T-helper 2 cell treated with Interferon-gamma antibody and Interleukin-4, amounts not matched to agents 100 ng/mL and 5 ng/mL, for 36 hours (primary cell): Measurements from ENCODE around the gene GPR55. TPM values are rescaled to one million over a fixed set of nuclear protein-coding genes. Genes with fewer than 3 reads are reported as not detected.
"Not testable (repeated sequence)": the region's sequence is repeated elsewhere in the genome, so short reads cannot be mapped to it uniquely, and the experiment has no call there.

Experiments used
- intact Hi-C: fragments of 100-400 bp; cut with micrococcal nuclease; formaldehyde crosslinking; loops from one replicate; pipeline ENCODE4 v1.15.1; 2023
- total RNA-seq: library from RNA; stranded (reverse); gene quantifications from 2 replicates; pipeline ENCODE4 v1.2.3, GENCODE V29; 2022

The GPR55 gene
- total RNA-seq, 1 donor from 2014 or later, result 4.3 TPM

DNA sequence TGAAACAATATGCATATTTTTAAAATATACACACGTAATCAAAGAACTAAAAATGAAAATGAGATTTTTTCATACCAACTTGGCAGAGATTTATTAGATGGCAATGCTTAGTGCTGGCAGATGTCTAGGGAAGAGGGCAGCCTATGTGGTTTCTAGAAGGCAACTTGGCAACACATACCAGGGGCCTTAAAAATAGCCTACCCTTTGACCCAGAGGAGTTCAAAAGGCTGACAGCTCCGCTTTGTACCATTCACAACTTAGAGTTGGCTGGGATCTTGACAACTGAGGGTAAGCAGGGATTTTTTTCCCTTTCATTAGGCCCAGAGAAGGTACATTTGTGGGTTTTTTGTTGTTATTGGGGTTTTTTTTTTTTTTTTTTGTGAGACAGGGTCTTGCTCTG, 26.4 kb upstream of the GPR55 start:
- intact Hi-C loops, result no loop called here

DNA sequence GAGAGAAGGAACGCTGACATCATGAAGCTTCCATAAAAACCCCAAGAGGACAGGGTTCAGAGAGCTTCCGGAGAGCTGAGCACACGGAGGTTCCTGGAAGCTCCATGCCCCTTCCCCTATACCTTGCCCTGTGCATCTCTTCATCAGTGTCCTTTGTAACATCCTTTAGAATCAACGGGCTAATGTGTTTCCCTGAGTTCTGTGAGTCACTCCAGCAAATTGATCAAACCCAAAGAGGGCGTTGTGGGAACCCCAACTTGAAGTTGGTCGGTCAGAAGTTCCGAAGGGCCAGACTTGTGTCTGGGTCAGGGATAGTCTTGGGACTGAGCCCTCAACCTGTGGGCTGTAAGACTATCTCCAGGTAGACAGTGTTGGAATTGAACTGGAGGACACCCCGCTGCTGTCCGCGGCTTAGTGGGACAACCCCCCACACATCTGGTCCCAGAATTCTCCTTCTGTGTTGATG, 25.9 kb upstream of the GPR55 start:
- intact Hi-C loops, result no loop called here

DNA sequence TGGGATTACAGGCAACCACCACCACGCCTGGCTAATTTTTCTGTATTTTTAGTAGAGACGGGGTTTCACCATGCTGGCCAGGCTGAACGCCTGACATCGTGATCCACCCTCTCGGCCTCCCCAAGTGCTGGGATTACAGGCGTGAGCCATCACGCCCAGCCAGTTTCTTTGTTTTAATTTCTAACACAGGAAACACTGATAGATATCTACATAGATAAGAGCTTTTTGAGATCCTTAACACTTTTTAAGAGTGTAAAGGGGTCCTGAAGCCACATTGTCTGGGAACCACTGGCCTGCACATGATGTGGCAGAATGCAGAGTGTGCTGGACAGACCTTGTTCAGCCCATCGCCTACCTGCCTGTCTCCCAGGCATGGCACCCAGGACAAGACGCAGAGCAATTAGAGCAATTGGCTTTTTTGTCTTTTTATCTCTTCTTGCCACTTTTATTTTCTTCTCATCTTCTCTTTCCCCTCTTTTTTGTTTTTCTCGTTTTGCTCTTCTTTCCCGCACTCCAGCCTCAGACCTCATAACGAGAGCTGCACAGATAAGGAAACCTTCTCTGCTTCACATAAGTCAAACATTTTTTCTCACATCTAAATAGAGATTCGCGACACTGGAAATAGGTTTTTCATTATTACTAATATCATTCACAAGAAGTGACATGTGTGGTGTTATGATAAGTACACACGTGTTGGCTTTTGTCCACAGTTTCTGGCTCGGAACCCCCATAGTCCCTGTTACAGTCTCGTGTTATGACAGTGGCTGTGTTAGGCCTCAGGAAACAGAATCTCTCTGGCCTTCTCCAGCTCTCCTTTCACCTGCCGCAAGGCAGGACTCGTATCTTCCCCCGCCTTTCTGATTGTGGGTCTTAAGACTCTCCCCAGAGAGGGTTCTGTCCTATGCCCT, 25.2 kb upstream of the GPR55 start:
- intact Hi-C loops, result no loop called here

DNA sequence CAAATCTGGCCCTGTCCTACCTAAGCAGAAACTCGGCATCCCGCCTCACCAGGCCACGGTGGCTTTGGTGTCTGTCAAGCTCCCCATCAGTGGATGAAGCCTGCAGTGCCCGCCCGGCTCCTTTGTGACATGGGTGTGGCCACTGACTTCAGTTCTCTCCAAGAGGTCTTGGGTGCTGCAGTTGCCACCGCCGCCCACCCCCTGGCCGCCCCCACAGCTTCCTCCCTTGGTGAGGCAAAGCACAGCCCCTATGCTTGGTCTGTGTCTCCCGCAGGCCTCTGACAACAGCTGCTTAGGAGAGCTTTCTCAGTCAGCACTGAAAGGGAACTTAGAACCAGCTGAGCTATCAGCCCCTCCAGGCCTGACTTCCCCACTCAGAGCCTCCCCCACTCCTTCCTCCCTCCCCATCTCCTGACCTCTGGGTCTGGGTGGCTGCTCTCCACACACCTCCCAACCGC, 22.9 kb upstream of the GPR55 start:
- intact Hi-C loops, result no loop called here

DNA sequence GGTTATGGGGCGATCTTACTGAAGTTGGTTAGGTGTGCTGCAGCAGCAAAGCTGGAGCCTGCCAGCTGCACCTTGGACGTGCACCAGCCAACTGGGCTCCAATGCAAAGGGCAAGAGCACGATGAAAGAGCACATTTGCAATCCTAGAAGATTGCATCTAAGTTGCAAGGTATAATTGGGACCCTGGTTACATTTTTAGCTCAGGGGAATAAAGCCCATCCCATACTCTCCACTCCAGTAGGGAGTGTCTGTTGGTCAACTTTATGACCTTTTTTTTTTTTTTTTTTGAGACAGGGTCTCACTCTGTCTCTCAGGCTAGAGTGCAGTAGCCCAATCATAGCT, 22.2 kb upstream of the GPR55 start:
- intact Hi-C loops, result no loop called here

DNA sequence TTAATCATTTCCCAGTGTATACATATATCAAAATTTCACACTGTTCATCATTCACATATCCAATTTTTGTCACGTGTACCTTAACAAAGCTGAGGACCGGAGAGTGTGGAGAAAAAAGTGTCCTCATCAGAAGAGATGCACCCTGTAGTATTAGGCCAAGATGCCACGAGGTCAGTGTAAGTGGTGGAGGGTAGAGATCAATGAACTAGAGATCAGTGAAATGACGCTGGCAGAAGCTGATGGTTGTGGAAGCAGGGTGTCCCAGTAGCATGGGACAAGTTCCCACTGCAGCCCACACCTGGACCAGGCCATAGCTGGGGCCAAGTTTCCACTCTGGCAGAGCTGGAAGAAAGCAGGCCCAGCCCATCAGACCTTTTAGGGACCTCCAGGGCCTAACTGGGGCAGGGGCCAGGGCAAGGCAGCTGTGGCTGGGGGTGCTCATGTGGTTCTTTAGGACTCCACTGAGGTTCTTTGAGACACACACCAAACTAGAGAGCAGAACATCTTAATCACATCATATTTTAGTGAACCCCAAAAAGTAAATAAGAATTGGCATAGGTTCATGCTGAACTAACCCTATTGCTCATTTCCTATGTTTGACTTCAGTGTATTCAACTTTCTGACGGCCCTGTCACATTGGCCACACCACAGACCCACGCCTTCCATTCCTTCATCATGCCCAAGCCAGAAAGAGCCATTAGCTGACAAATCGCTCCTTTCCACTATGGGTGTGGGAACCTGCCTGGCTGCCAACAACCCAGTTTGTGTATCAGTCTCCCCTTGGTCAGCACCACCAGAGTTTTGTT, 21.6 kb upstream of the GPR55 start:
- intact Hi-C loops, result no loop called here

DNA sequence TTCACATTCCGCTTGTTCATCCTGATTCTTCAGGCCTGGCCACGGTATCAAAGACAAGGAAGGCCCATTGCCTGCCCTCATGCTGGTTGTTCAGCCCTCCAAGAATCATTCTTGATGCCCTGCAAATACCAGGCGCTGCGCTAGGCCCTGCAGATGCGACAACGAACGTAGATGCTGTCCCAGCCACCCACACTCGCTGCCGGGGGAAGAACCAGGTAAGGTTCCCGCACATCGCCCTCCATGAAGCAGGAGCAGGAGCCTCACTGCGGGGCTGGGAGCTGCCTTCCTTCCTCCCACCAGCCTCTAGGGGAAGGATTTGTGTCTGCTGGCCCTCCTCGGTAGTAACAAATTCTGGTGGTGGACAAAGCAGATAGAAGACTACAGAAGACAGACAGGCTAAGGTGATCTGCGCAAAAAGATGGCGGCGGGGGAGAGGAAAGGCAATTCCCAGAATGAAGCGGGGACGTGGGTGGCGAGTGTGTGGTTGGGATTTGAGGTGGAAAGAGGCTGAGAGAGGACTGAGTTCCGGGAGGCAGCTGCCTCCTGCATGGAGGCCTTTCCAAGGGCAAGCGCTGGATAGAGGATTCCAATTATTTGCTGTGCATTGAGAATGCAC, 19.8 kb upstream of the GPR55 start:
- intact Hi-C loops, result no loop called here

DNA sequence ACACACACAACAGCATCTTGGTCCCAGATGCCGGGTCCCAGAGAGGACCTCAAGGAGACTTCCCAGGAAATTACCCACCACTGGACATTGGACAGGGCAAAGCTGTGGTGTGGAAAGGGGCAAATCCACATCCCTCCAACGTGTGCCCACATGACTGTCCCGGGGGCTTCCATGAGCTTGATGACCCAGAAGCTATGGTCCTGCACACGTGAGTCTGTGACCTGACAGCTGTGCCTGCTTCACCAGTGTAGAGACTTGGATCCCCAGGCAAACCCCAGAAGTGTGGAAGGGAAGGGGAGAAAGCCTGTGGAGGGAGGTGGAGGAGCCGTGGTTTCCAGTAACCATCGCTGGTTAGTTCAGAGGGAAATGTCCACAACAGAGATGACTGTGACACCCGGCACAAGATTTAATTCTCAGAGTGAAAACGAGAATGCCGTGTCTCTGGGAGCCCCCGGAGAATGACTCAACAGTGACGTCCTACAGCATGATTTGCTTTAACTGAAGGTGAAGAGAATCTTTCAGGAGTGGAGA, 19.1 kb upstream of the GPR55 start:
- intact Hi-C loops, result no loop called here

DNA sequence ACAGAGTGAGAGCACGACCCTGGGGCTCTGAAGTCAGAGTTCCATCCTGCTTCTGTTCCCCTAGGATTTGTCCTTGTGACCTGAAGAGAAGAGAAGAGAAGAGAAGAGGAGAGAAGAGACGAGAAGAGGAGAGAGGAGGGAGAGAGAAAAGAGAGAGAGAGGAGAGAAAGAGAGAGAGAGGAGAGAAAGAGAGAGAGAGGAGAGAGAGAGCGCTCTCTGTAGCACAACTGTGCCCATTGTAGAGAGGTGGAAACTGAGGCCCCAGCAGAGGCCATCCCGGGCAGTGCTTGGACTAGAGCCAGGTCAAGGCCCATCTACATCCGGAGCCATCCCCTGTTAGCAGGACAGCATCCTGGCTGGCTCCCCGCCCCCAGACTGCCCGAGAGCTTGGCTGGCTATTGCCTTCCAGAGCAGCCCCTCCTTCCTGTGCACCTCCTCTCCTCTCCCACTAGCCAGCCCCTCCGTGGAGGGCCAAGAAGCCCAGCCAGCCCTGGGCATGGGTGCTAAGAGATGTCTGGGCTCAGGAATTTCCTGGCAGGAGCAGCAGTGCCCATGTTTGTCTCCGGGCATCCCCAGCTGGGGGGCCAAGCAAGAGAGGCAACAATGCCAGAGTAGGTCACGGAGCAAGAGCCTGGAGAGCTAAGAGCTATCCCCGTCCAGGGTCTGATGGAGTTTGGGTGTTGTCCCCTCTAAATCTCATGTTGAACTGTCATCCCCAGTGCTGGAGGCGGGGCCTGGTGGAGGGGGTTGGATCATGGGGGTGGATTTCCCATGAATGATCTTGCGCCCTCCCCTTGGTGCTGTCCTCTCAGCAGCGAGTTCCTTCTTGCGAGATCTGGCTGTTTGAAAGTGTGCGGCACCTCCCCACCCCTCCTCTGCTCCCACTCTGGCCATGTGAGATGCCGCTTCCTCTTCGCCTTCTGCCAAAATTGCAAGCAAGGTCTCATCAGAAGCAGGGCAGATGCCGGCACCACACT, 18.2 kb upstream of the GPR55 start:
- intact Hi-C loops, result no loop called here

DNA sequence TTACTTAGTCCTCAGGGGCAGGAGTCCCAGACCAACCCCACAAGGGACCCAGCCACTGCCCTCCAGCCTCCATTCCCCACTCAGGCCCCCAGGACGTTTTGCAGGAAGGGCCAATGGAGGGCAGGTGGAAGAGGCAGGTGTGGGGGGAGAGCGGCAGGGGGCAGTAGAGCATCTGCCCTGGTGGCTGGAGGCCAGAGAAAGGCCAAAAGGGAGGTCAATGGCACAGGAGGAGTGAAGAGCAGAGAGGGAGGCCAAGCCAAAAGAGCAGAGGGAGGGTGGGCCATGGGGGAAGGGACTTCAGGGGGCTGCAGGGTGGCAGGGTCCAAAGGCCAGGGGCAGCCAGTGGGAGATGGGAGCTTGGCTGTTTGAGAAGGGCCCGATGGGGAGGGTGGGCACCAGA, 17.3 kb upstream of the GPR55 start:
- intact Hi-C loops, result no loop called here

DNA sequence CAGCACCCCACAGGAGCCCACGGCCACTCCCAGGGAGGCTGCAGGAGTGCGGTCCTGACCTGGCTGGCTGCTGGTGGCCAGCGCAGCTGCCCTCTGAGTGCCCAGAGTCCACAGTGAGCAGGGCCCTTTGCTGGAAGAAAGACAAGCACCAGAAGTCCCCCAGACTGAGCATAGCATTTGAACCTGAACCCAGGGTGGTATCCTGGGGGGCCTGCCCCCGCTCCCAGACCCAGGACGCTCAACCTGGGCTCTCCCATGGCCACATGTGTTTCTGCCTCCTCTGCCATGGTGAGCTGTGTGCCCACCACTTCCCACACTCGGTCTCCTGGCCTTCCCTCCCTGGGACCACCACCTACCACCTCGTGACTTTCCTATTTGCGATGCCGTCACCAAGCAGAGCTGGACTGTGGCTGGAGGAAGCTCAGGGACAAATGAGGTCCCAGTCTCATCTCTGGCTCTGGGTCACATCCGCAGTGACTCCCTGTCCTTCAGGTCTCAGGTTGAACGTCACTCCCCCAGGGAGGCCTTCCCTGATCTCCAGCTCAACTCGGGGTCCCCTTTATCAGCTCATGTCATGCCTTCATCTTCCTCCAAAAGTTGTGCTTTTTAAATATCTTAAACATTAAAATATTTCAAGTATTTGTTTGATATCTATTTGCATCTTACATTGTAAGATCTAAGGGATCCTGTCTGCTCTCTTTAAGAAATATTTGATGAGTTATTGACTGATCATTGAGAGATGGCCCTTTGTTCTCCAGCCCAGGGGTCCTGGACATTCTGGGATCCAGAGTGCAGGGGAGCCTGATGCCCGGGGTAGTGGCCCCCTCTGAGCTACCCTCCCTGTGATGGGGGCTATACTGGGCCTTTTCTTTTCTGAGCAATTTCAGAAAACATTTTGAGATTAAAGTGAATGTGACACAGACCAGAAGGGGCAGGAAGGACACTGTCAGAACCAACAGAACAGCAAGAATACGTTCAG, 16.4 kb upstream of the GPR55 start:
- intact Hi-C loops, result no loop called here

DNA sequence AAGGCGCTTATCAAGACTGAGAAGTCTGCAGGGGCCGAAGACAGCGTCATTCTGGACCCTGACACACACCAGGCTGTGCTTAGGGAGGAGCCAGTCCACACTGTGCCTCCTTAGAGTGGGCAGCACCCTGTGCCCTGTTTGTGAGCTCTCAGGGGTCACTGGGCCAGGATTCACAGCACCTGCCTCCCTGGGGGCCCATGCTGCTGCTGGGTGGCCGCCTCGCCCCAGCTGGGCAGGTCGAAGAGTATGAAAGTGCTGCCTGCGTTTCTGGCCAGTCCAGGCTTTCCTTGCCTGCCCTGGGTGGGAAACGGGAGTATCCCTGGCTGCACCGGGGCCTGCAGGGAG, 15.4 kb upstream of the GPR55 start:
- intact Hi-C loops, result no loop called here

DNA sequence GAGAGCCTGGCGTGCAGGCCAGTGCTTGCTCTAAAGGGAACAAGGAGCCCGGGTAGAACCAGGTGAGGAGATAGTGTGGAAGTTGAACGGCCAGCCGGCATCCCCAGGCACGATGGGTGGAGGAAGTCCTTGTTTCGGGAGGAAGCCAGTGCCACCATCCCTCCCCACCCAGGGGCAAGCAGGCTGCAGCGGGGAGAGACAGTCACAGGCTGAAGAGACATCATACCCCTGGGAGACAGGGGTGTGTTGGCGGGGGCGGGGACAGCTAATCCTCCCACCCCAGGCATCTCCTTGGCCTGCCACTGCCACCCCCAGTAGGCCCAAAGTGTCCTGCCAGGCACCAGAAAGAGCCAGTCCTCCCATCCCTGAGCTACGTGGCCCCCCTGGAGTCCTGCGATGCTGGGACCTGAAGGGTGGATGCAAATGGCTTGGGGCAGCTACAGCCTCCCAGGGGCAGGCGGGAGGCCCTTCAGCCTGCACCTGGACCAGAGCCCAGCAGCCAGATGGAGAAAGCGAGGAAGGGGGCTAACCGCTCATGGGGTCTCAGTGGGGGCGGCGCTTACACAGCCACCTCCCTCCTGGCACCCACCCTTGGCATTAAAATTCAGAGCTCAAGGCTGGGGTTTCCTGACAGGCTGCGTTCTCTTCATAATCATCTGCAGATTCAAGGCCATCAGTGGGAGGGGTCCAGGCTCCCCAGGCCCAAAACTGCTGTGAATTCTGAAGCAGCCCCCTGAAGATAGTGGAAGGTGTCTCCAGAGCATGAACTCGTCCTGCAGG, 14.8 kb upstream of the GPR55 start:
- intact Hi-C loops, result no loop called here

DNA sequence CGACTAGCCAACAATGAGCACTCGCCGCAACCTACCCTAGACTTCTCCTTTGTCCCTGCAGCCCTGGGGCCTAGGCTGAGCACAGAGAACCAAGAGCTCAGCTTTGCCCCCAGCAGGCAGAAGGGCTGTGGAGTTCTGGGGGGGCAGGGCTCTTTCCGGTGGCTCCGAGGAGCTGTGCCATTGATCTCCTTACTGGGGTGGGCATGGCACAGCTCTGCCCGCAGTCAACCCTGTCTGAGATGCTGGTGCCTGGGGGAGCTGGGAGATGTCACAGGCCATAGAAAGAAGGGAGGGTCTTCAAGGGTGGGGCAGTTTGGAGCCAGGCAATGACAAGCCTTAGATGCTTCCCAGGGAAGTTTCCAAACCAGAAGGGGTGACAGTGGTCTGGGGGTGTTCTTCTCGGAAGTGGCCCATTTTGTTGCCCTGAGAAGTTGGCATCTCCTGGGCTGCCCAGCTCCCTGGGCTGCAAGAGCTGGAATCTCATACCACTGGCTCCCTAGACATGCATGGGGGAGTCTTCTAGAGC, 14.1 kb upstream of the GPR55 start:
- intact Hi-C loops, result no loop called here

DNA sequence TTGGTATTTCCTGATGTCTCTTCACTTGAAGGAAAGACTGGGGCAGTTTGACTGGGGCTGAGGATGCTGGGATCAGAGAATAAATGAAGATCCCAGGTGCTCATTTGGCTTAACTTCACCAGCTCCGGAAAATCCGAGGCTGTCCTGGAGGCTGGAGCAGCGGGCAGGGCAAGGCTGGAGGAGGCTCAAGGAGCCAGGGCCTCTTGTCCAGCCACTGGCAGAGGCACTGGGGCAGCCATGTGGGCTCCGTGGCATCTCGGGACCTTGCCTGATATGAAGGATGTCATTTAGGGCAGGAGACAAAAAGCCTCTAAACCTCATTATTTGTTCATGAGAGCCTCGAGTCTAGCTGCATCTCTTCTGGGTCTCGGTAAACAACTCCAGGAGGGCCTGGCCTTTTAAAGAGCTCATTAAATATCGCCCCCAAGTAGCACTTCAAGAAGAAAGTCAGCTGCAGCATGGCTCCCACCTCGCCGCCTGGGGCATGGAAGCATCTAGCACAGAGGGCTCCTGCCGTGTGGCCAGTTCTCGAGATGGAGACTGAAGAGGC, 13.5 kb upstream of the GPR55 start:
- intact Hi-C loops, result no loop called here

DNA sequence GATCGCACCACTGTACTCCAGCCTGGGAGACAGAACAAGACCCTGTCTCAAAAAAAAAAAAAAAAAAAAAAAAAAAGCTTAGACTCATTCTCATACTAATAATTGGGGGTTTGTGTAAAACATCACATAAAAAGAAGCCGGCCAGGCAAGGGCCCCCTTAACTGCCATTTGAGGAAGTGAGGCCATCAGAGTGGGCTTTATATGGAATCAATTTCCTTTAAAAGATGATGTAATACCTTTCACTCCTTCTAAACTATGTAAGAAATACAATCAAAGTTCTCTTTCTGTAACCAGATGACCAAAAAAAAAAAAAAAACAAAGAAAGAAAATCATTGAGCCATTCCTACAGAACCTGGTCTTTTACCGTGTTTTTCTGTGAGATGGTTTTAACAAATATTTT, 13.1 kb upstream of the GPR55 start:
- intact Hi-C loops, result no loop called here

DNA sequence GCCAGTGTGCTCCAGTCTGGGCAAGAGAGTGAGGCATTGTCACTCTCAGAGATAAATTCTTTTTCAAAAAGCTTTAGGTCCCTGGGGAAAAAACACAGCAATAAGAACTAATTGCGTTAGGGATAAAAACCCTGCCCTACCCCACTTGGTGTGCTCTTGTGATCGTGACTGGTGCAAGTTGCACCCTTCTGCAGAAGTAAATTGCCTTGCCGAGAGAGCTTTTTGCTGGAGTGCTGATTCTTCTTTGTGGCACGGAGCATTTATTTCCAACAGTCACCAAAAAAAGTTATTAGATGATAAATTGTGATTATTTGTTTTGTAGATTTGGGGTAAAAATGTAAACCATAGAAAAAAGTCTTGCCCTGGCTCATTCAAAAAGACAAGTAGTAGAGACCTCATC, 12.3 kb upstream of the GPR55 start:
- intact Hi-C loops, result no loop called here

DNA sequence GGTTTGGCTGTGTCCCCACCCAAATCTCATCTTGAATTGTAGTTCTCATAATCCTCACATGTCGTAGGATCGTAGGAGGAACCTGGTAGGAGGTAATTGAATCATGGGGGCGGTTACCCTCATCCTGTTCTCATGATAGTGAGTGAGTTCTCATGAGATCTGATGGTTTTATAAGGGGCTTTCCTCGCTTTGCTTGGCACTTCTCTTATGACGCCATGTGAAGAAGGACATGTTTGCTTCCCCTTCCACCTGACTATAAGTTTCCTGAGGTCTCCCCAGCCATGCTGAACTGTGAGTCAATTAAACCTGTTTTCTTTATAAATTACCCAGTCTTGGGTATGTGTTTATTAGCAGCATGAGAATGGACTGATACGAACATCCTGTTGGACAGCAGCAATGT, 11.2 kb upstream of the GPR55 start:
- intact Hi-C loops, result not testable (repeated sequence)
